HL-60 (cell line): ENCODE measurements around the gene EXOC2.

ENCODE experiments used
- GABPA ChIP-seq: IDR thresholded peaks from 2 replicates; pipeline ENCODE4 v1.6.1; 2012; ENCODE audit warnings: low read depth
- POLR2AphosphoS5 ChIP-seq: IDR thresholded peaks from 2 replicates; pipeline ENCODE4 v1.6.1; 2012; ENCODE audit warnings: low read depth
- SPI1 ChIP-seq: IDR thresholded peaks from 2 replicates; pipeline ENCODE4 v1.6.1; 2012; ENCODE audit warnings: low read depth, mild to moderate bottlenecking, borderline replicate concordance
- TF ChIP-seq, protein P1 (sequence below): IDR thresholded peaks from one replicate; pipeline ENCODE4 v1.5.1; 2011; ENCODE audit warnings: low read length, control low read depth, inconsistent platforms; ENCODE audit not compliant: insufficient read depth

DNA sequence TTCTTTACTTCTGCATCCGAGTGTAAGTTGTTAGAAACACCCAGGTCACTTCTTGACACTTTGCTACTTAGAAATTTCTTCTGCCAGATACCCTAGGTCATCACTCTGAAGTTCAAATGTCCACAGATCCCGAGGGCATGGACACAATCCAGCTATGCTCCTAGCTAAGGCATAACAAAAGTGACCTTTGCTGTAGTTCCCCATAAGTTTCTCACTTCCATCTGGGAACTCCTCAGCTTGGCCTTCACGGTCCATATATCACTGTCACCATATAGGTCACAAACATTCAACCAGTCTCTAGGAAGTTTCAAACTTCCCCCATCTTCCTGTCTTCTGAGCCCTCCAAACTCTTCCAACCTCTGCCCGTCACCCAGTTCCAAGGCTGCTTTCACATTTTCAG lies 236.1 kb downstream of the EXOC2 start:
- TF ChIP-seq, protein P1, sequence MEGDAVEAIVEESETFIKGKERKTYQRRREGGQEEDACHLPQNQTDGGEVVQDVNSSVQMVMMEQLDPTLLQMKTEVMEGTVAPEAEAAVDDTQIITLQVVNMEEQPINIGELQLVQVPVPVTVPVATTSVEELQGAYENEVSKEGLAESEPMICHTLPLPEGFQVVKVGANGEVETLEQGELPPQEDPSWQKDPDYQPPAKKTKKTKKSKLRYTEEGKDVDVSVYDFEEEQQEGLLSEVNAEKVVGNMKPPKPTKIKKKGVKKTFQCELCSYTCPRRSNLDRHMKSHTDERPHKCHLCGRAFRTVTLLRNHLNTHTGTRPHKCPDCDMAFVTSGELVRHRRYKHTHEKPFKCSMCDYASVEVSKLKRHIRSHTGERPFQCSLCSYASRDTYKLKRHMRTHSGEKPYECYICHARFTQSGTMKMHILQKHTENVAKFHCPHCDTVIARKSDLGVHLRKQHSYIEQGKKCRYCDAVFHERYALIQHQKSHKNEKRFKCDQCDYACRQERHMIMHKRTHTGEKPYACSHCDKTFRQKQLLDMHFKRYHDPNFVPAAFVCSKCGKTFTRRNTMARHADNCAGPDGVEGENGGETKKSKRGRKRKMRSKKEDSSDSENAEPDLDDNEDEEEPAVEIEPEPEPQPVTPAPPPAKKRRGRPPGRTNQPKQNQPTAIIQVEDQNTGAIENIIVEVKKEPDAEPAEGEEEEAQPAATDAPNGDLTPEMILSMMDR = no peak
- no peak for TF ChIP-seq POLR2AphosphoS5
- no peak for TF ChIP-seq GABPA
- no peak for TF ChIP-seq SPI1
